ENCODE results near the gene TTC32.
"Not testable (repeated sequence)": the region's sequence is repeated elsewhere in the genome, so short reads cannot be mapped to it uniquely, and the experiment has no call there.

TTC32 gene

DNA sequence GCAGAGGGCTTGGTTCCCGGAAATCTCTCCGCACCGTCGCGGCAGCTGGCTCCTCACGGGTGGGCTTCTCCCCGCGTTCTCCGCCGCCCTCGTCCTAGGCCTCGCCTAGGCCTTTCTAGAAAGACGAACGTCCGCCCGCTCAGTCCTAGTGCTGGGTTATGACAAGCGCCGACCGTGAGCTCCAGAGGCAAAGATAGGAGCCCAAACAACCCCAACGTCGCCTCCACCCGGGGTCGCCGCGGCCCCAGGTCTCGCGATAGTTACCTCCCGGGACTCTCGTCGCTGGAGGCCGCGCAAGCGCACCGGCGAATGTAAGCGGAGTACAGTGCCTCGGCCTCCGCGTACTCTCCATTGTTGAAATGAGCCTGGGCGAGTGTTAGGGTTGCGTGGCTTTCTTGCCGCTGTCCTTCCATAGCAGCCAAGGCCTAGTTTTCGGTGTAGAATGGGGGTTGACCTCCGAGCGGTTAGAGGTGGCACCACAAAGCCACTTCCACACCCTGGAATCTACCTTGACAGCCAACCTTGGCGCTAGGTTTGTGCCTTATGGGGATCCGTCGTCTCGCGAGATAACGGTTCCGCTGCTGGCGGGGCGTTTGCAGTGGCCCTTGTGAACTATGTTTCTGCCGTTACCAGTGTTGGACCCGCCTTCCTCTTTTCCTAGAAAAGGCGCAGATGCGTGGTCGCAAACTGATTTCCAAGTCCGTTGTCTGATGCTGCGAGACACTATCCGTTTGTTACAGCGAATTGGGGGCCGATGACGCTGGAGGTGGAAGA, at the start of gene TTC32:
TTC32 (minus strand) TSS at position 542 of the 774 bp plus-strand sequence; CDS start at position 413, 129 bp downstream.
- DNase-seq, result peak; percentile 74

DNA sequence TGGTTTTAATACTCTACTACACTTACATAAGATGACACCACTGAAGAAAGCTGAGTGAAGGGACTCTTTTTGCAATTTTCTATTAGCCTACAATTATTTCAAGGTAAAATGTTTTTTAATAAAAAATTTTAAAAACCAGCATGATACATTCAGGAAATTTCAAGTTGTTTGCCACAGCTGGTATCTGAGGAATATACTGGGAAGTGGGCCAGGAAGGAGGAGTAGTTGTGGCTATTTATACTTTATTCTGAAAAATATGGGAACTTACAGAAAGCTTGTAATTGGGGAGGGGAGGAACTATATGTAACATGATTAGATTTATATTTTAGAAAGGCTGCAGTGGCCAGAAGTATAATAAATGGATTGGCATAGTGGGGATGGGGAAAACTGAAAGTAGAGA, 47.3 kb upstream of the TTC32 start:
- no peak for DNase-seq

DNA sequence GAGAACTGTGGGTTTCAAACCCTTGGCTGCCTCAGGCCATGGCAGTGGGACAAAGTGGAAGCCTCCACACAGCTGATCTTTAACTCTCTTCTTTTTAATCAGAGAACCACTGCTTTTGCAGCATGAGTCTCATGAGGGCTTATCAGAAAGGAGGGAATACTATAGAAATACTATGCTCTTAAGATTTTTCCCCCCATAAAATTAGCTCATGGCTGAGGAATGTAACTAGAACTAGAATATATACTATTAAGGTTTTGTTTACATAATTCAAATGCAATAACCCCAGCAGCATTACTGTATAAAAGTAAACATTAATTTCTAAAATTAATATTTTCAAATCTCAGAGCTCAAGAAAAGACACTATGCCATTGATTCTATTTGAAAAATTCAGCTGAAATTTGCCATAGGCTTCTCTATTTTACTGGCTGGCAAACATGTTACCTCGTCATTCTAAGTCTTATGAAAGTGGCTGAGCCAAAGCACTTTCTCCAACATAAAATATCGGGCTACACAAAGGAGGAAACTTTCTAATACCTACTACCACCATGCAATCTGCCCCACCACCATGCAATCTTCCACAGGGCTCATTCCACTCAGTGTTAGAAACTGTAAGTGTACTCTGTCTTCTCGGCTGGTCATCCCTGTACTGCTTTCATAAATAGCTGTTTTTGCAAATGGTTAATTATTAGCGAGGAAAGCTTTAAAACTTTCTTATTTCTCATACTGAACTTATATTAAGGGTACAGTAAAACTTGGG, 45.6 kb upstream of the TTC32 start:
- DNase-seq, result no peak

DNA sequence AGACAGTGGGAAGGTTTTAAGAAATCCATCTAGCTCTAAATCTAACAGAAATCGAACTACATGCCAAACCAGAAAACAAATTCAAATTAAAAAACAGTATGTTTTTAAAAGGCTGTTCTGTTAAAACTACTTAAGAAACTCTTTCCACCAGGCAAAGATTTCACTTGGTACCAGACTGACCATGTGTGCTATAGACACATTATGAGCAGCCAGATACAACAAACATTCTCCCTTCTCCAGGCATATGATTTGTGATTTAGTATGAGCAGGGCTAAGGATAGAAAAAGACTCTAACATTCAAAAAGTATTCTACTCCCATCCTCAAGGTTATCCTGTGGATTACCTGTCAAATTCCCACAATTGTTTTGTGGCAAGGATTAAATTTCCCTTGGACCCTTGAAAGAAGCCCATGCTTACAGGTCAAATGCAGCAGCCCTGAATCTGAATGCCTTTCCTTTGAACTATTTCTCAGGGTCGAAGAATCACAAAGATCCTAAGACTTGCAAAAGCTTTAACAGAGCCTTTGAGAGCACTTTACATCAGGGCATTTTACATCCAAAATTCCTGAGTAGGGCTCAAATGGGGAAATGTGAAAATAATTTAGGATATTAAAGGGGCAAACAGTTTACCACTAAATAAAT, 42.5 kb upstream of the TTC32 start:
- DNase-seq, result no peak

DNA sequence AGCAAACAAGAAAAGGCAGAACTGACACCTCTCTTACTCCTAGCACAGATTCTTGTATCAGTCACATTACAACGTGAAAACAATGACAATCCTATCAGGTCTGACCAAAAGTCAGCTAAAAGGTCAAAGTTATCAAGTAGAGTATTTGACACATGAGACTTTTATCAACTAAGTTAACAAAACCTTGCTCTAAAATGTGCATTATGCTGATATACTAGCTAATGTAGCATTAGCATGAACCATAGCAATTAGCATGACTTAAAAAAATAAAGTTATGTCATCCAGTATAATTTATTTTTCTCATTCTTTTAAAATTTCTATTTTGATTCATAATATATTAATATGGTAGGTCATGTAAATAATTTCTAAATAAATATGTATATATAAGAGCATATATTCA, 41.4 kb upstream of the TTC32 start:
- no peak for DNase-seq

DNA sequence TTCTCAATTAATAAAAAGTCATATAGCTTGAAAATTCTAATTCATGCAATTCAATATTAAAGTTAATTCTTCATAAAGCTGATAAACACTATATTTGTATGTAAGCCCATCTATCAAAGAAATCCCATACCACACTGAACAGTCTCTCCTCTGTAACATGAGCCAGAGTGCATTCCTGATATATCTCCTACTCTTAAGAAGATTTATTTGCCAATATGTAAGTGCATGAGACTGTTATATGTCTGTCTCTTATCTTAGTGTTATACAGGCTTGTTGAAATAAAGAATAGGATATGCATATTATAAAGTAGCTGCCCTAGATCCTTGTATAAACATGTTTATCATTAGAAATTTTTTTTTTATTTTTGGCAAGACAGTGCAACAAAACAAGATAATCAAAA, 40.4 kb upstream of the TTC32 start:
- no peak for DNase-seq

DNA sequence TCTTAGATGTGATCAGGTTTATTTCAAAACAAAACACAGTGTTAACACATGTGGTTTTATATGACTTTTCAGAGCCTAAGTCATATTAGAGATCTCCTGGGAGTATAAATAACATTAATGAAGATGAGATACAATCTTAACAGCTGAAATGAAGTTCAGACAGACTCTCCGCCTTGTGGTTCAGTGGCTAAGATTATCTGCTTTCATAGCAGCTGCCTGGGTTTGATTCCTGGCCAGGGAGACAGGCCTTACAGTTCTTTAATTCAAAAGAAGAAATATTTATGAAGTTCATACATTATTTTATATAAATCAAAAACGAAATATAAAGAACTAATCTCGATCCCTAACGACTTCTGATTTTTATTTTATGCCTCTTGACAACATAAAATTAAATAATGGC, 35.2 kb upstream of the TTC32 start:
- no peak for DNase-seq

DNA sequence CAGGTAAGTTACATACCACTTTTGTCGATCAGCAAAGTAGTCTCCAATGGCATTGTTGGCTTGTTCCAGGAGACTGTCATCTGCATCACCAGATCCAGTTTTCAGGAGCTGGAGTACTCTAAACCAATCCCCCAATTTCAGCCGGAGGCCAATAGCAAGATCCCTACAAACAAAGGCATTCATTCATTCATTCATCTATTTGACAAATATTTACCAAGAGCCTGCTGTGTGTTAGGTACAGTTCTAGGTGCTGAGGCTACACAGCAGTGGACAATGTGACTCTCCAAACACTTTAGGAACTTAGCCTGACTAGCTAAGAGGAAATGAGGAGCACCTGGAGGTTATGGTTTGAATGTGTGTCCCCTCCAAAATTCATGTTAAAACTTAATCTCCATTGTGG, 34.4 kb upstream of the TTC32 start:
- DNase-seq, result no peak

DNA sequence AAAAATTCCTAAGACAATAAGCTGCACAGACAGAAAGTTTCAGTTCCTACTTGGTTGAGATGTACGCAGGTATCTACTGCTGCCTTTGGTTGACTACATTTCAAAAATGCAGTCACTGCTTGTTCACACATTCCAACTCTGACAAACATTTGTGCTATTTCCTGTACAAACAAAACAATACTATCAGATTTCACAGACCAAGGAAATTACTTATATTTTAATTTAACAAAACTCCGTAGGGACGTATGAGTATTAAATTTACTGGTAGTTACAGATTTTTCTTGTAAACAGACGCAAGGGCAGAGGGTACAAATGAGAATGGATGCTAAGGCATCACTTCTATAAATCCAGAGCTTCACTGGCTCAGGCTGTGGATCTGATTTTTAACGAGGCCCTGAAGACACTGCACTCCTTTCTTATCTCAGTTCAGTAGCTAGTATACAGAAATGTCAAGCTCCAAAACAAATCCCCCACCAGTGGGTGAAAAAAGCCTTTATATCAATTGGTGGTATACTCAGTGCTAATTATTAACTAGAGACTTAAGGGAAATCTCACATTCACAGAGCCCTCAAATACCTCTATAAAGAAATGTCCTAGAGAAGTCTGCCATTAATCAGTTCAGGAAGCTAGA, 31.7 kb upstream of the TTC32 start:
- DNase-seq, result no peak

DNA sequence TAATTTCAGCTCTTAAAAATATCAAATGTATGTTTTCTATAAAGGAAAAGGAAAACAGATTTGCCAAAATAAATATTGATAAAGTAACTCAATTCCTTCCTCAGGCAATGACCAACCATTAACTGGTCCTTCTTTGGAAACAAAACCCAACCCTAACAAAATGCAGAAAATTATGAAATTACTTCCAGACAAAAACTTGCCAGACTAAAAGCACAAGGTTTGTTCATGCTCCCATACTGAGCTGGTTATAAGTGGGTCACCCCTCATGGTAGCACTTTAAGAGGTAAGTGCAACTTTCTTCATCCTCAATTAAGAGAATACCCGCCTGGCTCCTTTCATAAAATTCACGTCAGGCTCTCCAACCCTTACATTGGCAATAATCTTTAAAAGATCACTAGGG, 31.1 kb upstream of the TTC32 start:
- no peak for DNase-seq

DNA sequence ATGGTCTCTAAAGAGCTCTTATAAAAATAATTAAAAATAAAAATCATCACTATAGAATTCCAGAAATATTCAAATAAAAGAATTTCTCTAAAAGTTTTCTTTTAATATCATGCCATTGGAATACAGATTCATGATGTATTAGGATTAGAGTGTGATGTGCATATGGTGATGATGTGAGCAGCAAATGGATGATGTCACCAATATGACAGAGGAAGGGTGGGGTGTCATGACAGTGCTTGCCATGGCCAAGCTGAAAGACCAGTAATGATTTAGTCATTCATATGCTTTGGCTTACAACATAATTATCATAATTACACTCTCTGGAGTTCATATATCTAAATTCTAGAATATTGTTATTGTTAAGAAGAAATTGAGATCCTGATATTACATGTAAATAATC, 27.4 kb upstream of the TTC32 start:
- DNase-seq, result no peak

DNA sequence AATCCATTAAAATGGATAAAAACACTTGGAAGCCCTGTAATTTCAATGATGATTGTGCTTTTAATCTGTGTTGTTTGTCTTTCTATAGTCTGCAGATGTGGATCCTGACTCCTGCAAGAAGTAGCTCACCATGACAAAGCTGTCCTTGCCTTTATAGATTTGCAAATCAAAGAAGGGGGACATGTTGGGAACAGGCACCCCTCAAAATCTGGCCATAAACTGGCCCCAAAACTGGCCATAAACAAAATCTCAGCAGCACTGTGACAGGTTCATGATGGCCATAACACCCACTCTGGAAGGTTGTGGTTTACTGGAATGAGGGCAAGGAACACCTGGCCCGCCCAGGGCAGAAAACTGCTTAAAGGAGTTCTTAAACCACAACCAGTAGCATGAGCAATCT, 26.0 kb upstream of the TTC32 start:
- DNase-seq, result not testable (repeated sequence)

DNA sequence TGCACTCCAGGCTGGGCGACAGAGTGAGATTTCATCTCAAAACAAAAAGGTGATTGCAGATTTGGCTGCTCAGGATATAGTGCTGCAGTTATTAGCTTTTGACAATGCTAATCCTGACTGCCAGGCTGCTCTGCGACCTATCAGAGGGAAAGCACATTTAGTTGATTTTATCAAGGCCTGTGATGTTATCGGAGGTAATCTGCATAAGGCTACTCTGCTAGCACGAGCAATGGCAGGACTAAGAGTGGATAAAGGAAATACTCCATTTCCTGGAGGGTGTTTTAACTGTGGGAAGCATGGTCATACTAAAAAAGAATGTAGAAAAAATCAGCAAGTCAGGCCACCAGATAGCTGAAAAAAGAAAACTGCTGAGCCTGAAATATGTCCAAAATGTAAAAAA, 22.7 kb upstream of the TTC32 start:
- DNase-seq, result not testable (repeated sequence)

DNA sequence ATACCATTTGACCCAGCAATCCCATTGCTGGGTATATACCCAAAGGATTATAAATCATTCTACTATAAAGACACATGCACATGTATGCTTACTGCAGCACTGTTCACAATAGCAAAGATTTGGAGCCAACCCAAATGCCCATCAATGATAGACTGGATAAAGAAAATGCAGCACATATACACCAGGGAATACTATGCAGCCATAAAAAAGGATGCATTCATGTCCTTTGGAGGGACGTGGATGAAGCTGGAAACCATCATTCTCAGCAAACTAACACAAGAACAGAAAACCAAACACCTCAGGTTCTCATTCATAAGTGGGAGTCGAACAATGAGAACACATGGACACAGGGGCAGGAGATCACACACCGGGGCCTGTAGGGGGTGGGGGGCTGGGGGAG, 20.4 kb upstream of the TTC32 start:
- not testable (repeated sequence) for DNase-seq

DNA sequence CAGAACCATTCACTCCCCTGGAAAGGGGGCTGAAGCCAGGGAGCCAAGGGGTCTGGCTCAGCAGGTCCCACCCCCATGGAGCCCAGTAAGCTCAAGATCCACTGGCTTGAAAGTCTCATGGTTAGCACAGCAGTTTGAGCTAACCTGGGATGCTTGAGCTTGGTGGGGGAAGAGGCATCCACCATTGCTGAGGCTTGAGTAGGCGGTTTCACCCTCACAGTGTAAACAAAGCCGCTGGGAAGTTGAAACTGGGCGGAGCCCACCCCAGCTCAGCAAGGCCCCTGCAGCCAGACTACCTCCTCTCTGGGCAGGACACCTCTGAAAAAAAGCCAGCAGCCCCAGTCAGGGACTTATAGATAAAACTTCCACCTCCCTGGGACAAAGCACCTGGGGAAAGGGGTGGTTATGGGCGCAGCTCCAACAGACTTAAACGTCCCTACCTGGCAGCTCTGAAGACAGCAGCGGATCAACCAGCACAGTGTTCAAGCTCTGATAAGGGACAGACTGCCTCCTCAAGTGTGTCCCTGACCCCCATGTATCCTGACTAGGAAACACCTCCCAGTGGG, 14.7 kb upstream of the TTC32 start:
- no peak for DNase-seq

DNA sequence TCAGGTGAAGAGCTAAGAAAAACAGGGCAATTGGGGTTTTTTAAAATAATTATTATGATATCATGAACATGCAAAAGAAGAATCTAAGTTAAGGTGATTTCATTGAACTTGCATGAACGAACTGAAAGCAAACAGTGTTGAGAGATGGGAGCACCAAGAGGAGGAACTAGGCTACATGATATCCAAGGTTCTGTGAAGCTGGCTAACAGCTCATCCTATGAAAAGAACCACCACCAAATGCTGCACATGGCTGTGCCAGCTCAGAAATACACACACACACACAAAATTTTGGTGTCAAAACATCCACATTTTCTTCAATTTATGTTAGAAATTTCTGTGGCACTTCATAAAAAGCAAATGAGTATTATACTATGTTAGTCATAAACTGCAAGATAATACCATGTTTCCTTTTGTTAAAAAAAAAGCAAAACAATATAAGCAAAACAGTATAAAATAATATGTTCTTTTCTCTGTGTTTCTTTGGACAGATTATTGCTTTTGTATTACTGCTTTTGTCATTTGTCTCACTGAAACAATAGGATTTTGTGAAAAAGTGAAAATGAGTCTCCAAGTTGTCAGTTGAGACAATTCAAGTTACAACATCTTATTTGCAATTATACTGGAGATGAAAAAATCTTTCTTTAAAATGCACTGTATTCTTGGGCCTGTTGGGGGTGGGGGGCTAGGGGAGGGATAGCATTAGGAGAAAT, 12.6 kb upstream of the TTC32 start:
- no peak for DNase-seq

DNA sequence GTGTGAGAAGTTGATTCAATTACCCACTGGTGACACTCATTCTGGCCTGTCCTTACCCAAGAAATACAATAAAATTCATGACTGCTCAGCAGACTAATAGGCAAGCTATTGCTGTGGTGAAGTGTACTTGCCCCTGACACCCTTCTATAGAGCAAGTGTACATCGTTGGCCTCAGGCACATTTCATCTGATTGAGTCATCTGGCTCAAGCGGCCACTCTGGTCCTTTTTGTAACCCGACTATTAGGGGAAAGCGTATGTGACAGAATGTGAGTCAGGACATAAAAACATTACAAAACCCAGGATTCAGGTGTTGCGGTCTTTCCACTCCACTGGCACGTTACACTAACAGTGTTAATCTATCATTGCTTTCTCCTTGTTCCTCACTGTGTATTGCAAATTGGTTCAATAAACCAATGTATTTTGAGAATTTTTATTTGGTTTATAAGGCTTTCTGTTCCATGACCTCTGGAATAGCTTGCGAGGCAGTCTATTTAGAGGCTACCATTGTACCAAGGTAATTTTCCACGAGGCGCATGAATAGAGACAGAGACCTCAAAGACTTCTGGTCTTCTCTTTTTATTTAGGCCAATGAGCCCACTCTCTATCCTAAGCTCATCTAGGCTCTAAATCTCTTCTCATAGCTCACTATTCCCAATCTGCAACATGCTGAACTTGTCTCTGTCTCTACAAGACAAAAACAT, 10.2 kb upstream of the TTC32 start:
- DNase-seq, result no peak

DNA sequence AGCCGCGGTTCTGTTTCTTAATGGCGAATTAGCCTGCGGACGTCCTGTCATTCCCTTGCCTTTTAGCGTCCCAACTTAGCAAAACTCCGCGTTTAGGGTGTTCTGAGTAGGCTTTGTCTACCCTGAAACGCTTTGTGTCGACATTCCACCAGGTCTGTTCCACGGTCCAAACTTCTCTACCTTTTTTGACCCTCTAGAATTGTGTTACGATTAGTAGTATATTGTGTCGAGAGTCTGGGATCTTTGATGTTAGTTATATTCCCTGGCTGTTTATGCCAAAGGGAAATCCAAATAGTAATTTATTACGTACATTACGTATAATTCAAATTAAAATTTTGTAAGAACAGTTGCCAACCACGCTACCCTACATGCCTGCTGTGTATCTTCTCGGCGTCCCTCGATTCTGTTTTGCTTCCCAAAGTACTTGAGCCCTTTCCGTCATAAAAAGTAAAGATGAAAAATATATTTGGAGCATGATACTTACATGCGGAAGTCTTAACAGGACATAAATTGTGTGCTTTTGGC, 495 bp upstream of the TTC32 start:
- DNase-seq, result no peak

DNA sequence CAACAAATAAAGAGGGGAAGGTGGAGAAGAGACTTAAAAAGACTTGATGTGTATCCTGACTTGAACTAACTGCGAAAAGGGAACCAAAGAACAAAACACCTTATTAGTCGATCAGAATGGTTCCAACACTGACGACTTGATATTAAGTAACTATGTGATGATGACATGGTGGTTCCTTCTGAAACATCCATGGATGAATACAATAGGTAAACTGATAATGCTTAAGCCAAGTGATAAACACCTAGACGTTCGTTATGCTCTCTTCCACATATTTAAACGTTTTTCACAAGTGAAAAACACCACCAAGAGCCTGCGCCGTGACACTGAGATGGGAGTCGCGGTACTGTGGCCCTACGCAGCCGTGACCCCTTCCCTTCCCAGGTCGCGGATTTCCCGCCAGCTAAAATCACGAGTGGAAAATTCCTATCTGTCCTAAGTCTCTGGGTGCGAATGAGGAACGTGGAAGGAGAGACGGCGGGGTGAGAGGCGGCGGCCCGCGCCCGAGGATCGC, 797 bp downstream of the TTC32 start:
- DNase-seq, result no peak

DNA sequence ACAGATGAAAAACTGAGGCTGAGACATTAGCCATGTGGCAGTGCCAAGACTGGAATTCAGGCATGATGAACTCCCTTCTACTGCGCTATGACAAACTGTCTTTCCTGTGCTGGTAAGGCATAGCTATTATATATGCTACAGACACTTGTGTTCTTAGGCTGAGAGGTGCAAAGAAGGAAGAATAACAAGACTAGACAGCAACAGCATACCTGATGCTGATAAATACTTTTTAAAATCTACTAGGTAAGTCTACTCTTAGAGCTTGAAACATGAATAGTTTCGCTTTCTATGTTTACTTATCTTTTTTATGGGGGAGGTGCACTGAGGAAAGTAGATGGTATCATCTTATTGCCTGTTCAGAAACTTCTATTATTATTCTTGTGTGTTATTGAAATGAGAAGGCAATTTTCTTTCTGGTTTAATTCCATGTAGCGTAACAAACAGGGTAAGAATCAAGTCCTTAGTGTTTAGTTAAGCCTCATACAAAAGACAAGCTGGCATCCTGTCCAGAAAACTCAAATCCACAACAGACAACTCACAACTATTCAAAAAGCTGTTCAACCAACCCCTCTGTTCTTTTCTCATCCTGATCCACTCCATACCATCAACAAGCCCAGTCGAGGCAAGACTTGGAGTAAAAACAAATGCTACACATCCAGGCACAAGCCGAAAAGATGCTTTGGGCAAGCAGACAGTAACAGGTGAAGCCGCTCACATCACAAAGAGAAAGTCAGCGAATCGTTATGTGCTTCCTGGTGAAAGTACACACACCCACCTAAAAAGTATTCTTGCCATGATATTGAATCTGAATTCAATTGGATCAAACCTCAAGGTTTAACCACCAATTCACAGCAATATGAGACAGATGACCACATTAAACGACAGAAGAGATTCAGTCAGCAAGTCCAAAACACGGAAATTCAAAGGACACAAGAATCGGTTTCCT, 1.5 kb downstream of the TTC32 start:
- no peak for DNase-seq

Measured in 8988T (cell line).